ENCODE results near the gene TDG. TPM values are rescaled to one million over a fixed set of nuclear protein-coding genes. Genes with fewer than 3 reads are reported as not detected.

TDG gene
- 10 to 100 TPM; 10.6 to 17.7 (median 12.4) TPM for total RNA-seq
- polyA plus RNA-seq, result 9.8 TPM
- long read RNA-seq, donor 1, transcript TDG-202 (10 exons, 3,251 nt), result major isoform, 7 of 16 reads
- long read RNA-seq, donor 1, partial matches to known transcripts, result 2 of 16 reads
- long read RNA-seq, donor 1, other reads (novel, unspliced or antisense), result 3 of 16 reads
- long read RNA-seq, donor 2, transcript TDG-202 (10 exons, 3,251 nt), result major isoform, 5 of 7 reads
- long read RNA-seq, donor 2, partial matches to known transcripts, result 1 of 7 reads
- long read RNA-seq, donor 2, other reads (novel, unspliced or antisense), result 1 of 7 reads
- long read RNA-seq, donor 3, transcript TDG-202 (10 exons, 3,251 nt), result major isoform, 7 of 12 reads
- long read RNA-seq, donor 3, partial matches to known transcripts, result 1 of 12 reads
- long read RNA-seq, donor 3, other reads (novel, unspliced or antisense), result 1 of 12 reads
- long read RNA-seq, donor 4, partial matches to known transcripts, result 0 of 5 reads
- long read RNA-seq, donor 4, other reads (novel, unspliced or antisense), result 1 of 5 reads

- ATAC-seq, result peak; percentile 99
- Histone ChIP-seq H3K4me3 (ENCODE audit: low read length) (peak within 1 kb of the TSS; percentile 81), H3K4me1 (ENCODE audit: control insufficient read depth, insufficient read depth, low read length) (peaks cover 5% of the 10 kb centered on the region), H3K9me3 (ENCODE audit: control insufficient read depth, low read length) (no peaks in the 10 kb centered on the region), H3K27me3 (ENCODE audit: control insufficient read depth, insufficient read depth) (no peaks in the 10 kb centered on the region), H3K27ac (ENCODE audit: low read length) (peak within 1 kb of the TSS; percentile 92)
- intact Hi-C loops (cut with DNase I), result loop anchor here in 2 of 4 donors (10.0 kb wide), 2 partner anchors 99 to 149 kb away; partner anchors contain the start of gene HCFC2 (in 2 of the 2)
- 6% methylated on average over 64 of the region's 64 CpGs for WGBS
- DNase-seq, result peak; percentile 99
Measured at GRCh38 chr12:103965590-103966504, at the start of gene TDG. TSS of gene TDG (plus strand) at chr12:103965872. CDS start at chr12:103966038, 166 bp downstream.

GRCh38 chr12:103917873-103918272 is 47.8 kb upstream of the TDG start:
- no peaks in the 10 kb centered on the region for H3K27me3 ChIP-seq (ENCODE audit: control insufficient read depth, insufficient read depth)
- intact Hi-C loops (cut with DNase I), result no loop called here
- no peak overlapping the region for H3K27ac ChIP-seq (ENCODE audit: low read length)
- H3K4me3 ChIP-seq (ENCODE audit: low read length), result no peak overlapping the region
- H3K4me1 ChIP-seq (ENCODE audit: control insufficient read depth, insufficient read depth, low read length), result no peaks in the 10 kb centered on the region
- WGBS, result 80% methylated on average over 3 of the region's 3 CpGs
- H3K9me3 ChIP-seq (ENCODE audit: control insufficient read depth, low read length), result no peaks in the 10 kb centered on the region
- ATAC-seq (no peak), DNase-seq (no peak)

GRCh38 chr12:103924761-103925641 is 40.7 kb upstream of the TDG start:
- no peak for DNase-seq
- ATAC-seq, result no peak
- intact Hi-C loops (cut with DNase I), result no loop called here
- Histone ChIP-seq H3K4me1 (ENCODE audit: control insufficient read depth, insufficient read depth, low read length) (no peaks in the 10 kb centered on the region), H3K4me3 (ENCODE audit: low read length) (no peak overlapping the region), H3K27me3 (ENCODE audit: control insufficient read depth, insufficient read depth) (no peaks in the 10 kb centered on the region), H3K9me3 (ENCODE audit: control insufficient read depth, low read length) (no peaks in the 10 kb centered on the region), H3K27ac (ENCODE audit: low read length) (no peak overlapping the region)
- WGBS, result 86% methylated on average over 9 of the region's 9 CpGs

GRCh38 chr12:103928682-103929045 is 37.0 kb upstream of the TDG start:
- 12% methylated on average over 12 of the region's 12 CpGs for WGBS
- ATAC-seq (no peak), DNase-seq (peak in 2 of 3 donors; percentile 11 to 67)
- peak overlapping the region; percentile 71 for H3K4me3 ChIP-seq (ENCODE audit: low read length)
- no peaks in the 10 kb centered on the region for H3K27me3 ChIP-seq (ENCODE audit: control insufficient read depth, insufficient read depth)
- intact Hi-C loops (cut with DNase I), result no loop called here
- H3K9me3 ChIP-seq (ENCODE audit: control insufficient read depth, low read length), result no peaks in the 10 kb centered on the region
- no peaks in the 10 kb centered on the region for H3K4me1 ChIP-seq (ENCODE audit: control insufficient read depth, insufficient read depth, low read length)
- H3K27ac ChIP-seq (ENCODE audit: low read length), result peak overlapping the region; percentile 98

- intact Hi-C loops (cut with DNase I), result no loop called here
- H3K4me1 ChIP-seq (ENCODE audit: control insufficient read depth, insufficient read depth, low read length), result no peaks in the 10 kb centered on the region
- under 1% methylated on average over 37 of the region's 37 CpGs for WGBS
- no peaks in the 10 kb centered on the region for H3K27me3 ChIP-seq (ENCODE audit: control insufficient read depth, insufficient read depth)
- peak; percentile 75 to 80 for ATAC-seq
- H3K4me3 ChIP-seq (ENCODE audit: low read length), result peak overlapping the region; percentile 71
- peak overlapping the region; percentile 98 for H3K27ac ChIP-seq (ENCODE audit: low read length)
- peak; percentile 91 to 94 (median 93) for DNase-seq
- H3K9me3 ChIP-seq (ENCODE audit: control insufficient read depth, low read length), result no peaks in the 10 kb centered on the region
Measured at GRCh38 chr12:103929046-103929783, 36.5 kb upstream of the TDG start.

GRCh38 chr12:103929784-103930033 is 36.0 kb upstream of the TDG start:
- DNase-seq, result peak in 1 of 3 donors; percentile 86
- peak overlapping the region; percentile 98 for H3K27ac ChIP-seq (ENCODE audit: low read length)
- ATAC-seq, result no peak
- H3K9me3 ChIP-seq (ENCODE audit: control insufficient read depth, low read length), result no peaks in the 10 kb centered on the region
- no peaks in the 10 kb centered on the region for H3K4me1 ChIP-seq (ENCODE audit: control insufficient read depth, insufficient read depth, low read length)
- intact Hi-C loops (cut with DNase I), result no loop called here
- WGBS, result 0% methylated on average over 18 of the region's 18 CpGs
- no peaks in the 10 kb centered on the region for H3K27me3 ChIP-seq (ENCODE audit: control insufficient read depth, insufficient read depth)
- H3K4me3 ChIP-seq (ENCODE audit: low read length), result peak overlapping the region; percentile 71

GRCh38 chr12:103930034-103930786 is 35.5 kb upstream of the TDG start, which contains the start of gene HSP90B1:
TSS of gene HSP90B1 (plus strand) at chr12:103930410. CDS start at chr12:103930516, 106 bp downstream.
- Histone ChIP-seq H3K4me1 (ENCODE audit: control insufficient read depth, insufficient read depth, low read length) (no peaks in the 10 kb centered on the region), H3K4me3 (ENCODE audit: low read length) (peak within 1 kb of the TSS; percentile 71), H3K9me3 (ENCODE audit: control insufficient read depth, low read length) (no peaks in the 10 kb centered on the region), H3K27me3 (ENCODE audit: control insufficient read depth, insufficient read depth) (no peaks in the 10 kb centered on the region), H3K27ac (ENCODE audit: low read length) (peak within 1 kb of the TSS; percentile 98)
- under 1% methylated on average over 56 of the region's 56 CpGs for WGBS
- intact Hi-C loops (cut with DNase I), result no loop called here
- peak; percentile 99 to 100 (median 99) for DNase-seq
- ATAC-seq, result peak; percentile 95 to 97

GRCh38 chr12:103930787-103931735 is 34.6 kb upstream of the TDG start:
- ATAC-seq (peak; percentile 4 to 17), DNase-seq (peak; percentile 49 to 77 (median 74))
- Histone ChIP-seq H3K4me1 (ENCODE audit: control insufficient read depth, insufficient read depth, low read length) (peaks cover 2% of the 10 kb centered on the region), H3K27me3 (ENCODE audit: control insufficient read depth, insufficient read depth) (no peaks in the 10 kb centered on the region), H3K27ac (ENCODE audit: low read length) (peak overlapping the region; percentile 78), H3K4me3 (ENCODE audit: low read length) (peak overlapping the region; percentile 71), H3K9me3 (ENCODE audit: control insufficient read depth, low read length) (no peaks in the 10 kb centered on the region)
- WGBS, result under 1% methylated on average over 37 of the region's 37 CpGs
- intact Hi-C loops (cut with DNase I), result no loop called here

GRCh38 chr12:103933237-103933636 is 32.4 kb upstream of the TDG start:
- Histone ChIP-seq H3K4me1 (ENCODE audit: control insufficient read depth, insufficient read depth, low read length) (peaks cover 2% of the 10 kb centered on the region), H3K27me3 (ENCODE audit: control insufficient read depth, insufficient read depth) (no peaks in the 10 kb centered on the region), H3K4me3 (ENCODE audit: low read length) (no peak overlapping the region), H3K9me3 (ENCODE audit: control insufficient read depth, low read length) (no peaks in the 10 kb centered on the region), H3K27ac (ENCODE audit: low read length) (no peak overlapping the region)
- 63% methylated on average over 2 of the region's 2 CpGs for WGBS
- DNase-seq (peak in 1 of 3 donors; percentile 40), ATAC-seq (no peak)
- intact Hi-C loops (cut with DNase I), result no loop called here
